CD14-positive monocyte (primary cell): Measurements from ENCODE around the gene FBXL17. TPM values are rescaled to one million over a fixed set of nuclear protein-coding genes. Genes with fewer than 3 reads are reported as not detected.

Experiments
- DNase-seq, 3 donors: peaks; one replicate each; pipeline ENCODE4 v3.0.0-alpha.2; 2011 to 2022
- H2AFZ ChIP-seq: 2 replicates; pipeline ENCODE4 v1.6.0; 2012; ENCODE audit warnings: mild to moderate bottlenecking, low read depth, low read length, inconsistent platforms; ENCODE audit not compliant: insufficient read depth, poor library complexity, severe bottlenecking
- H3K27ac ChIP-seq, 2 donors: 1 replicate in 1 of 2; 2 replicates in 1 of 2; pipeline ENCODE4 v1.5.1; 2012 to 2013; ENCODE audit warnings: low read length in 2 of 2, control low read depth in 1 of 2, inconsistent platforms in 1 of 2, low read depth in 1 of 2, mild to moderate bottlenecking in 1 of 2
- H3K27me3 ChIP-seq, 2 donors: one replicate each; pipeline versions ENCODE4 v1.6.0 to v1.6.1; 2011 to 2013; ENCODE audit warnings: low read length in 2 of 2; ENCODE audit not compliant: control insufficient read depth in 2 of 2, insufficient read depth in 2 of 2
- H3K36me3 ChIP-seq, 2 donors: replicated peaks in 1 of 2; 1 replicate in 1 of 2; 2 replicates in 1 of 2; pipeline versions ENCODE4 v1.5.1 to v1.6.1; 2012 to 2013; ENCODE audit warnings: low read length in 2 of 2, control low read depth in 1 of 2, inconsistent platforms in 1 of 2, mild to moderate bottlenecking in 1 of 2; ENCODE audit not compliant: insufficient read depth in 2 of 2, control insufficient read depth in 1 of 2
- H3K4me1 ChIP-seq, 2 donors: 1 replicate in 1 of 2; 2 replicates in 1 of 2; pipeline versions ENCODE4 v1.5.1 to v1.6.1; 2012 to 2013; ENCODE audit warnings: low read length in 2 of 2, control low read depth in 1 of 2, inconsistent platforms in 1 of 2, mild to moderate bottlenecking in 1 of 2, moderate library complexity in 1 of 2; ENCODE audit not compliant: insufficient read depth in 2 of 2, control insufficient read depth in 1 of 2
- H3K4me2 ChIP-seq: replicated peaks from 2 replicates; pipeline ENCODE3; 2012; ENCODE audit warnings: low read length, moderate library complexity, mild to moderate bottlenecking; ENCODE audit not compliant: poor library complexity, severe bottlenecking; ENCODE audit errors: extremely low read depth
- H3K4me3 ChIP-seq, 3 experiments: fragments of 200-600 bp in 1 of 3; sonication (generic) in 1 of 3; replicated peaks in 1 of 3; 1 replicate in 2 of 3; 2 replicates in 1 of 3; pipeline ENCODE4 v1.5.1; 2011 to 2013; ENCODE audit warnings: low read length in 3 of 3, mild to moderate bottlenecking in 3 of 3, control low read depth in 2 of 3, low read depth in 2 of 3, inconsistent platforms in 1 of 3, moderate library complexity in 1 of 3
- H3K79me2 ChIP-seq: 2 replicates; pipeline ENCODE4 v1.6.0; 2012; ENCODE audit warnings: mild to moderate bottlenecking, control low read depth, inconsistent platforms, low read length, moderate library complexity; ENCODE audit not compliant: insufficient read depth
- H3K9ac ChIP-seq: 2 replicates; pipeline ENCODE4 v1.6.0; 2017; ENCODE audit warnings: low read length, mild to moderate bottlenecking; ENCODE audit not compliant: insufficient read depth, poor library complexity, severe bottlenecking
- H3K9me3 ChIP-seq, 2 donors: replicated peaks in 1 of 2; 1 replicate in 1 of 2; 2 replicates in 1 of 2; pipeline versions ENCODE4 v1.5.1 to v1.6.1; 2012 to 2013; ENCODE audit warnings: low read length in 2 of 2, control low read depth in 1 of 2; ENCODE audit not compliant: control insufficient read depth in 1 of 2, insufficient read depth in 1 of 2
- H4K20me1 ChIP-seq: 2 replicates; pipeline ENCODE4 v1.6.0; 2012; ENCODE audit warnings: mild to moderate bottlenecking, low read length, control low read depth, moderate library complexity; ENCODE audit not compliant: insufficient read depth
- H3K27ac Mint-ChIP-seq, 7 donors: one replicate each; pipeline ENCODE4 v1.8.0; 2020; ENCODE audit warnings: mild to moderate bottlenecking in 7 of 7, mixed read lengths in 7 of 7, moderate library complexity in 6 of 7, inconsistent platforms in 2 of 7
- H3K27me3 Mint-ChIP-seq, 3 donors: one replicate each; pipeline ENCODE4 v1.8.0; 2021 to 2022; ENCODE audit warnings: low read depth in 3 of 3, mild to moderate bottlenecking in 3 of 3, mixed read lengths in 3 of 3, moderate library complexity in 3 of 3, inconsistent platforms in 1 of 3
- H3K36me3 Mint-ChIP-seq, 2 donors: one replicate each; pipeline ENCODE4 v1.8.0; 2020; ENCODE audit warnings: mixed read lengths in 2 of 2, inconsistent platforms in 1 of 2, mild to moderate bottlenecking in 1 of 2
- H3K4me1 Mint-ChIP-seq: one replicate; pipeline ENCODE4 v1.8.0; 2020; ENCODE audit warnings: mild to moderate bottlenecking, mixed read lengths
- H3K4me3 Mint-ChIP-seq, 2 donors: one replicate each; pipeline ENCODE4 v1.8.0; 2020; ENCODE audit warnings: mild to moderate bottlenecking in 2 of 2, mixed read lengths in 2 of 2, moderate library complexity in 1 of 2
- H3K9me3 Mint-ChIP-seq, 7 donors: one replicate each; pipeline ENCODE4 v1.8.0; 2020 to 2022; ENCODE audit warnings: mixed read lengths in 7 of 7, mild to moderate bottlenecking in 6 of 7, moderate library complexity in 6 of 7, inconsistent platforms in 2 of 7
- WGBS: methylation state at CpG from one replicate; pipeline ENCODE4 v1.1.5; 2013; ENCODE audit warnings: missing lambda C conversion rate; ENCODE audit not compliant: insufficient coverage; 5-methylcytosine and 5-hydroxymethylcytosine counted together
- intact Hi-C, 2 donors: fragments of 100-400 bp; cut with micrococcal nuclease; formaldehyde crosslinking; loops; one replicate each; pipeline versions ENCODE4 v1.15.0 to v1.15.1; 2023
- polyA plus RNA-seq, 3 donors: library from polyadenylated mRNA; depleted of rRNA in 1 of 3; unstranded in 2 of 3; stranded (reverse) in 1 of 3; fragments of 300-500 nt in 2 of 3; fragments of >200 nt in 1 of 3; fragmentation: Illumina TruSeq in 2 of 3; gene quantifications; 1 replicate in 2 of 3; 2 replicates in 1 of 3; pipeline ENCODE4 v1.2.3, GENCODE V29; 2012 to 2021
- TF ChIP-seq, protein P1 (sequence below): fragments of 200-600 bp; IDR thresholded peaks from one replicate; pipeline ENCODE4 v1.8.0; 2022; ENCODE audit warnings: antibody characterized with exemption, mild to moderate bottlenecking

Gene FBXL17
- polyA plus RNA-seq, 3 donors = 1.5 to 6.6 (median 2.0) TPM

DNA sequence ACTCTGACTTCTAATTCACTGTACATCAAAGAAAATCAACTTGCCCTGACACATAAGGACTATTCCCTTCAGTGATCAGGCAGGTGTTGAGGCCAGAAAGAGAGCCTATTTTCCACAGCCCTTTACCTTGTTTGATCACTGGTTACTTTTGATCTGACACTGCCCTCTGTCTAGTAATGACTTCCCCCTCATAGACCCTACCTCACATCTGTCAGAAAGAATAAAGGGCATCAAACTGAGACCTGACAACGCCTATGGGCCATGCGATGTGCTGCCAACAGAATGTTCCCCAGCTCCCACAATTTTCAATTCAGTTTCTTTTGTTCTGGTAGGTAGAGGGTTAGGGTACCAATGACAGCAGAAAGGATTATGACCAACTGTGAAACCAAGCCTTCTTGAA lies 47.7 kb downstream of the FBXL17 start:
- TF ChIP-seq, protein P1, sequence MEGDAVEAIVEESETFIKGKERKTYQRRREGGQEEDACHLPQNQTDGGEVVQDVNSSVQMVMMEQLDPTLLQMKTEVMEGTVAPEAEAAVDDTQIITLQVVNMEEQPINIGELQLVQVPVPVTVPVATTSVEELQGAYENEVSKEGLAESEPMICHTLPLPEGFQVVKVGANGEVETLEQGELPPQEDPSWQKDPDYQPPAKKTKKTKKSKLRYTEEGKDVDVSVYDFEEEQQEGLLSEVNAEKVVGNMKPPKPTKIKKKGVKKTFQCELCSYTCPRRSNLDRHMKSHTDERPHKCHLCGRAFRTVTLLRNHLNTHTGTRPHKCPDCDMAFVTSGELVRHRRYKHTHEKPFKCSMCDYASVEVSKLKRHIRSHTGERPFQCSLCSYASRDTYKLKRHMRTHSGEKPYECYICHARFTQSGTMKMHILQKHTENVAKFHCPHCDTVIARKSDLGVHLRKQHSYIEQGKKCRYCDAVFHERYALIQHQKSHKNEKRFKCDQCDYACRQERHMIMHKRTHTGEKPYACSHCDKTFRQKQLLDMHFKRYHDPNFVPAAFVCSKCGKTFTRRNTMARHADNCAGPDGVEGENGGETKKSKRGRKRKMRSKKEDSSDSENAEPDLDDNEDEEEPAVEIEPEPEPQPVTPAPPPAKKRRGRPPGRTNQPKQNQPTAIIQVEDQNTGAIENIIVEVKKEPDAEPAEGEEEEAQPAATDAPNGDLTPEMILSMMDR = no peak
- no peaks in the 10 kb centered on the region for H3K79me2 ChIP-seq
- no peaks in the 10 kb centered on the region for H3K27me3 ChIP-seq
- Mint-ChIP-seq H3K27ac (no peak overlapping the region), H3K27me3 (peaks cover 0 to 2% (median 0%) of the 10 kb centered on the region in 3 donors), H3K9me3 (peaks cover 0 to 2% (median 0%) of the 10 kb centered on the region in 7 donors), H3K36me3 (peaks cover 13 to 14% of the 10 kb centered on the region in 2 donors), H3K4me3 (no peak overlapping the region), H3K4me1 (no peaks in the 10 kb centered on the region)
- H3K4me1 ChIP-seq = no peaks in the 10 kb centered on the region
- no peaks in the 10 kb centered on the region for H4K20me1 ChIP-seq
- H3K9ac ChIP-seq = no peak overlapping the region
- no peak overlapping the region for H3K4me3 ChIP-seq
- WGBS = no CpG with 5 or more reads among the region's 2 CpGs
- peaks cover 0 to 8% of the 10 kb centered on the region in 2 donors for H3K36me3 ChIP-seq
- no peaks in the 10 kb centered on the region for H3K9me3 ChIP-seq
- intact Hi-C loops = no loop called here
- no peak overlapping the region for H3K27ac ChIP-seq
- DNase-seq = no peak
- H2AFZ ChIP-seq = no peak overlapping the region
- no peak overlapping the region for H3K4me2 ChIP-seq

DNA sequence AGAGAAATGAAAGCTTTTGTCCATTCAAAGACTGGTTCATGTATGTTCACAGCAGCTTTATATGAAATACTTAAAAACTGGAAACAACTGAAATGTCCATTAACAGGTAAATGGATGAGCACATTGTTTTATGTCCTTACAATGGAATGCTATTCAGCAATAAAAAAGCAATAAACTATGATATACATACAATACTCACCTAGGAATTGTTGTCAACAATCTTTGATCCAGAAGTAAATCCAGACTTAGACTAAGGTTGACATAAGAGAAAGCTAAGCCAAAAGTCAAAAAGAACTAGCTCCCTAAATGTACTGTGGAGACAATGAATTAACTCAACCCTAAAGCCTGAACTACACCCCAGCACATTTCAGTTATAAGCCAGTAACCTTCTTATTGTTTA lies 54.9 kb downstream of the FBXL17 start:
- no peaks in the 10 kb centered on the region for H4K20me1 ChIP-seq
- no peaks in the 10 kb centered on the region for H3K4me1 ChIP-seq
- H3K36me3 Mint-ChIP-seq = peaks cover 15 to 23% of the 10 kb centered on the region in 2 donors
- no peaks in the 10 kb centered on the region for H3K79me2 ChIP-seq
- no peak overlapping the region for H3K9ac ChIP-seq
- no peak overlapping the region for H3K4me2 ChIP-seq
- TF ChIP-seq, protein P1 = no peak
- H3K4me3 ChIP-seq = no peak overlapping the region
- no peaks in the 10 kb centered on the region for H3K9me3 ChIP-seq
- no peak overlapping the region for H3K27ac ChIP-seq
- no peaks in the 10 kb centered on the region for H3K4me1 Mint-ChIP-seq
- H3K9me3 Mint-ChIP-seq = peaks cover 0 to 5% (median 1%) of the 10 kb centered on the region in 7 donors
- H3K27ac Mint-ChIP-seq = no peak overlapping the region
- no peak overlapping the region for H2AFZ ChIP-seq
- no peaks in the 10 kb centered on the region for H3K27me3 Mint-ChIP-seq
- intact Hi-C loops = no loop called here
- H3K27me3 ChIP-seq = no peaks in the 10 kb centered on the region
- H3K4me3 Mint-ChIP-seq = no peak overlapping the region
- DNase-seq = no peak
- H3K36me3 ChIP-seq = peaks cover 0 to 6% of the 10 kb centered on the region in 2 donors
